Endothelial cell of umbilical vein (primary cell): ENCODE results near the gene LARGE1.

ENCODE experiments used
- CTCF ChIP-seq, 2 donors: IDR thresholded peaks; 1 replicate in 1 of 2; 2 replicates in 1 of 2; pipeline ENCODE4 v1.5.1; 2011; ENCODE audit warnings: low read length in 2 of 2, mild to moderate bottlenecking in 2 of 2, moderate library complexity in 2 of 2, control low read depth in 1 of 2, inconsistent platforms in 1 of 2, low read depth in 1 of 2; ENCODE audit not compliant: insufficient read depth in 1 of 2; ENCODE audit errors: extremely low read depth in 1 of 2
- EZH2 ChIP-seq: IDR thresholded peaks from 2 replicates; pipeline ENCODE4 v1.6.1; 2012; ENCODE audit warnings: borderline replicate concordance, low read depth, mild to moderate bottlenecking, moderate library complexity, low read length, inconsistent platforms; ENCODE audit not compliant: severe bottlenecking
- MYC ChIP-seq: IDR thresholded peaks from one replicate; pipeline ENCODE4 v1.6.1; 2011; ENCODE audit warnings: mild to moderate bottlenecking, low read depth, low read length
- POLR2A ChIP-seq: IDR thresholded peaks from 2 replicates; pipeline ENCODE4 v1.6.1; 2012; ENCODE audit warnings: low read depth, mild to moderate bottlenecking, control low read depth, low read length
- POLR2AphosphoS5 ChIP-seq: IDR thresholded peaks from 2 replicates; pipeline ENCODE4 v1.6.1; 2012; ENCODE audit warnings: low read depth, mild to moderate bottlenecking, control low read depth, low read length, moderate library complexity; ENCODE audit not compliant: insufficient read depth

- no peak for TF ChIP-seq CTCF (IDR thresholded peaks at IDR 0.05; ENCODE audit: extremely low read depth in 1 of 2, insufficient read depth in 1 of 2, low read depth in 1 of 2, low read length in 2 of 2)
- TF ChIP-seq POLR2AphosphoS5 = no peak
- no peak for TF ChIP-seq POLR2A
- TF ChIP-seq EZH2 = no peak
- no peak for TF ChIP-seq MYC
Observed at GRCh38 chr22:33380789-33381530, 539.3 kb downstream of the LARGE1 start.
